ENCODE measurements around the gene TEKT4.
"Not testable (repeated sequence)": the region's sequence is repeated elsewhere in the genome, so short reads cannot be mapped to it uniquely, and the experiment has no call there.

TEKT4 gene

GRCh38 chr2:94872676-94873361 lies 1.6 kb downstream of the TEKT4 start:
- ATAC-seq (replicated peaks) (no peak), DNase-seq (no peak)
- H3K4me3 Mint-ChIP-seq: no peak overlapping the region
- peaks cover 0 to 1% of the 10 kb centered on the region in 2 donors for H3K4me1 Mint-ChIP-seq
- no peak overlapping the region for H3K27ac Mint-ChIP-seq
- peaks cover 16 to 23% of the 10 kb centered on the region in 2 donors for H3K27me3 Mint-ChIP-seq
- no peaks in the 10 kb centered on the region for H3K9me3 Mint-ChIP-seq
- no peaks in the 10 kb centered on the region for H3K36me3 Mint-ChIP-seq

GRCh38 chr2:94873362-94874276 lies 2.4 kb downstream of the TEKT4 start:
- Mint-ChIP-seq H3K27me3 (peaks cover 16 to 23% of the 10 kb centered on the region in 2 donors), H3K27ac (no peak overlapping the region), H3K4me1 (peaks cover 0 to 1% of the 10 kb centered on the region in 2 donors), H3K36me3 (no peaks in the 10 kb centered on the region), H3K4me3 (no peak overlapping the region), H3K9me3 (no peaks in the 10 kb centered on the region)
- DNase-seq (no peak), ATAC-seq (replicated peaks) (peak in 1 of 2 donors; percentile 10)

GRCh38 chr2:94874277-94874997 lies 3.2 kb downstream of the TEKT4 start:
- H3K4me3 Mint-ChIP-seq: no peak overlapping the region
- DNase-seq: peak; percentile 30
- no peaks in the 10 kb centered on the region for H3K9me3 Mint-ChIP-seq
- no peak overlapping the region for H3K27ac Mint-ChIP-seq
- peaks cover 0 to 1% of the 10 kb centered on the region in 2 donors for H3K4me1 Mint-ChIP-seq
- peaks cover 16 to 23% of the 10 kb centered on the region in 2 donors for H3K27me3 Mint-ChIP-seq
- ATAC-seq (replicated peaks): peak; percentile 76 to 79
- no peaks in the 10 kb centered on the region for H3K36me3 Mint-ChIP-seq

- Mint-ChIP-seq H3K4me1 (peaks cover 0 to 1% of the 10 kb centered on the region in 2 donors), H3K36me3 (no peaks in the 10 kb centered on the region), H3K9me3 (no peaks in the 10 kb centered on the region), H3K4me3 (no peak overlapping the region), H3K27ac (no peak overlapping the region), H3K27me3 (peaks cover 16 to 23% of the 10 kb centered on the region in 2 donors)
- ATAC-seq (replicated peaks) (no peak), DNase-seq (no peak)
These were observed 4.0 kb downstream of the TEKT4 start for GRCh38 chr2:94875064-94875819.

- DNase-seq: no peak
- ATAC-seq (replicated peaks): no peak
- no peak overlapping the region for H3K4me3 Mint-ChIP-seq
- no peak overlapping the region for H3K27ac Mint-ChIP-seq
- H3K27me3 Mint-ChIP-seq: peaks cover 13 to 23% of the 10 kb centered on the region in 2 donors
- peaks cover 0 to 1% of the 10 kb centered on the region in 2 donors for H3K4me1 Mint-ChIP-seq
- H3K36me3 Mint-ChIP-seq: no peaks in the 10 kb centered on the region
- no peaks in the 10 kb centered on the region for H3K9me3 Mint-ChIP-seq
These were observed 4.7 kb downstream of the TEKT4 start for GRCh38 chr2:94875820-94876522.

GRCh38 chr2:94876523-94876863 lies 5.3 kb downstream of the TEKT4 start:
- H3K9me3 Mint-ChIP-seq: no peaks in the 10 kb centered on the region
- peaks cover 12 to 23% of the 10 kb centered on the region in 2 donors for H3K27me3 Mint-ChIP-seq
- H3K27ac Mint-ChIP-seq: no peak overlapping the region
- DNase-seq (no peak), ATAC-seq (replicated peaks) (no peak)
- H3K36me3 Mint-ChIP-seq: no peaks in the 10 kb centered on the region
- H3K4me1 Mint-ChIP-seq: peaks cover 0 to 1% of the 10 kb centered on the region in 2 donors
- H3K4me3 Mint-ChIP-seq: no peak overlapping the region

- Mint-ChIP-seq H3K4me1 (peaks cover 0 to 1% of the 10 kb centered on the region in 2 donors), H3K4me3 (no peak overlapping the region), H3K9me3 (no peaks in the 10 kb centered on the region), H3K27me3 (peaks cover 11 to 22% of the 10 kb centered on the region in 2 donors), H3K36me3 (no peaks in the 10 kb centered on the region), H3K27ac (no peak overlapping the region)
- DNase-seq (no peak), ATAC-seq (replicated peaks) (no peak)
These were observed 5.9 kb downstream of the TEKT4 start for GRCh38 chr2:94877129-94877528.

- H3K9me3 Mint-ChIP-seq; H3K4me1 Mint-ChIP-seq; H3K27me3 Mint-ChIP-seq; H3K27ac Mint-ChIP-seq; H3K36me3 Mint-ChIP-seq; H3K4me3 Mint-ChIP-seq; ATAC-seq (replicated peaks); DNase-seq: not testable (repeated sequence)
These were observed 7.3 kb downstream of the TEKT4 start for GRCh38 chr2:94878575-94878974.

- Mint-ChIP-seq H3K9me3 (peaks cover 5 to 6% of the 10 kb centered on the region in 2 donors), H3K27ac (no peak overlapping the region), H3K4me1 (no peaks in the 10 kb centered on the region), H3K4me3 (no peak overlapping the region), H3K27me3 (peaks cover 3 to 10% of the 10 kb centered on the region in 2 donors), H3K36me3 (no peaks in the 10 kb centered on the region)
- DNase-seq (no peak), ATAC-seq (replicated peaks) (no peak)
These were observed 8.2 kb downstream of the TEKT4 start for GRCh38 chr2:94879314-94879981.

GRCh38 chr2:94879982-94880377 lies 8.8 kb downstream of the TEKT4 start:
- H3K27ac Mint-ChIP-seq: no peak overlapping the region
- H3K4me3 Mint-ChIP-seq: no peak overlapping the region
- peaks cover 3 to 10% of the 10 kb centered on the region in 2 donors for H3K27me3 Mint-ChIP-seq
- DNase-seq: no peak
- ATAC-seq (replicated peaks): no peak
- no peaks in the 10 kb centered on the region for H3K4me1 Mint-ChIP-seq
- H3K36me3 Mint-ChIP-seq: no peaks in the 10 kb centered on the region
- peaks cover 6 to 10% of the 10 kb centered on the region in 2 donors for H3K9me3 Mint-ChIP-seq

- Mint-ChIP-seq H3K4me1 (no peaks in the 10 kb centered on the region), H3K27me3 (peaks cover 3 to 8% of the 10 kb centered on the region in 2 donors), H3K9me3 (peaks cover 6 to 10% of the 10 kb centered on the region in 2 donors), H3K27ac (no peak overlapping the region), H3K36me3 (no peaks in the 10 kb centered on the region), H3K4me3 (no peak overlapping the region)
- ATAC-seq (replicated peaks): no peak
- no peak for DNase-seq
These were observed 9.3 kb downstream of the TEKT4 start for GRCh38 chr2:94880507-94880906.

GRCh38 chr2:94881070-94881469 lies 9.8 kb downstream of the TEKT4 start:
- ATAC-seq (replicated peaks) (no peak), DNase-seq (no peak)
- Mint-ChIP-seq H3K4me3 (no peak overlapping the region), H3K27ac (no peak overlapping the region), H3K27me3 (peaks cover 0 to 3% of the 10 kb centered on the region in 2 donors), H3K36me3 (no peaks in the 10 kb centered on the region), H3K4me1 (no peaks in the 10 kb centered on the region), H3K9me3 (peaks cover 6 to 10% of the 10 kb centered on the region in 2 donors)

- no peak for ATAC-seq (replicated peaks)
- DNase-seq: no peak
- Mint-ChIP-seq H3K27me3 (peaks cover 4 to 11% of the 10 kb centered on the region in 2 donors), H3K4me3 (no peak overlapping the region), H3K9me3 (no peaks in the 10 kb centered on the region), H3K27ac (no peak overlapping the region), H3K36me3 (no peaks in the 10 kb centered on the region), H3K4me1 (no peaks in the 10 kb centered on the region)
These were observed 19.0 kb downstream of the TEKT4 start for GRCh38 chr2:94890234-94890633.

Measured in stimulated activated naive B cell treated with anti-CD40 and anti-IgM and Interleukin-4, amounts not matched to agents 10 μg/mL and 1 μg/mL and 100 μg/mL, for 72 hours (primary cell).